Measurements from ENCODE around the gene MRRF. TPM values are rescaled to one million over a fixed set of nuclear protein-coding genes. Genes with fewer than 3 reads are reported as not detected.
A peak's percentile ranks its signal among the peaks of the same experiment; 100 is the strongest.

Gene MRRF
- total RNA-seq, 4 donors from 2014 or later: 22.7 to 39.4 (median 38.2) TPM

GRCh38 chr9:122294531-122294930 lies 29.8 kb downstream of the MRRF start:
- Histone ChIP-seq H3K4me1 (no peaks in the 10 kb centered on the region), H3K9me3 (no peaks in the 10 kb centered on the region), H3K36me3 (peaks cover 0 to 88% (median 5%) of the 10 kb centered on the region in 3 donors), H3K27ac (no peak overlapping the region), H3K27me3 (no peaks in the 10 kb centered on the region), H3K4me3 (no peak overlapping the region)
- no peak for TF ChIP-seq POLR2A (IDR thresholded peaks at IDR 0.05)
- TF ChIP-seq EP300 (IDR thresholded peaks at IDR 0.05): no peak
- no peak for TF ChIP-seq CTCF (IDR thresholded peaks at IDR 0.05)
- DNase-seq (ENCODE audit: low spot score in 2 of 2): no peak
- WGBS, 2 donors: 61 to 71% methylated on average over 4 of the region's 4 CpGs

GRCh38 chr9:122297512-122297911 lies 32.8 kb downstream of the MRRF start:
- TF ChIP-seq POLR2A (IDR thresholded peaks at IDR 0.05): no peak
- no peak for TF ChIP-seq EP300 (IDR thresholded peaks at IDR 0.05)
- TF ChIP-seq CTCF (IDR thresholded peaks at IDR 0.05): no peak
- no peak for DNase-seq (ENCODE audit: low spot score in 2 of 2)

GRCh38 chr9:122302237-122303093 lies 37.8 kb downstream of the MRRF start:
- Histone ChIP-seq H3K27me3 (no peaks in the 10 kb centered on the region), H3K4me3 (no peak overlapping the region), H3K9me3 (no peaks in the 10 kb centered on the region), H3K27ac (no peak overlapping the region), H3K36me3 (peaks cover 0 to 62% (median 0%) of the 10 kb centered on the region in 3 donors), H3K4me1 (no peaks in the 10 kb centered on the region)
- 82 to 90% methylated on average over 5 of the region's 5 CpGs for WGBS, 2 donors
- TF ChIP-seq EP300 (IDR thresholded peaks at IDR 0.05) (no peak), CTCF (IDR thresholded peaks at IDR 0.05) (no peak), POLR2A (IDR thresholded peaks at IDR 0.05) (no peak)
- no peak for DNase-seq (ENCODE audit: low spot score in 2 of 2)

More at GRCh38 chr9:122297512-122297911, 32.8 kb downstream of the MRRF start:
- no peaks in the 10 kb centered on the region for H3K27me3 ChIP-seq
- WGBS, 2 donors: 89 to 92% methylated on average over 3 of the region's 3 CpGs
- no peak overlapping the region for H3K4me3 ChIP-seq
- H3K27ac ChIP-seq: no peak overlapping the region
- H3K36me3 ChIP-seq: peaks cover 0 to 78% (median 0%) of the 10 kb centered on the region in 3 donors
- H3K4me1 ChIP-seq: no peaks in the 10 kb centered on the region
- no peaks in the 10 kb centered on the region for H3K9me3 ChIP-seq

GRCh38 chr9:122307061-122307460 lies 42.4 kb downstream of the MRRF start:
- TF ChIP-seq EP300 (IDR thresholded peaks at IDR 0.05) (peak in 1 of 2 donors; percentile 24), POLR2A (IDR thresholded peaks at IDR 0.05) (no peak)
- Histone ChIP-seq H3K4me3 (no peak overlapping the region), H3K4me1 (no peaks in the 10 kb centered on the region), H3K27ac (peak overlapping the region in 1 of 4 donors; percentile 29), H3K36me3 (peaks cover 0 to 59% (median 0%) of the 10 kb centered on the region in 3 donors), H3K9me3 (no peaks in the 10 kb centered on the region), H3K27me3 (no peaks in the 10 kb centered on the region)
- no peak for DNase-seq (ENCODE audit: low spot score in 2 of 2)
- WGBS, 2 donors: 73 to 78% methylated on average over 5 of the region's 5 CpGs

GRCh38 chr9:122307925-122308324 lies 43.2 kb downstream of the MRRF start:
- Histone ChIP-seq H3K27me3 (no peaks in the 10 kb centered on the region), H3K4me1 (no peaks in the 10 kb centered on the region), H3K27ac (no peak overlapping the region), H3K36me3 (peaks cover 0 to 60% (median 3%) of the 10 kb centered on the region in 3 donors), H3K9me3 (no peaks in the 10 kb centered on the region), H3K4me3 (no peak overlapping the region)
- DNase-seq (ENCODE audit: low spot score in 2 of 2): no peak
- TF ChIP-seq EP300 (IDR thresholded peaks at IDR 0.05): peak in 1 of 2 donors; percentile 26
- TF ChIP-seq CTCF (IDR thresholded peaks at IDR 0.05): no peak
- 89 to 100% methylated on average over 1 of the region's 1 CpG for WGBS, 2 donors

Measured in tibial nerve (tissue), 4 donors.